Activated naive CD4-positive, alpha-beta T cell (primary cell): ENCODE data around the gene RAB24.
"Not testable (repeated sequence)": the region's sequence is repeated elsewhere in the genome, so short reads cannot be mapped to it uniquely, and the experiment has no call there.

Source experiments
- DNase-seq, 4 experiments: peaks; one replicate each; lab custom pipeline; 2025; lab: John Stamatoyannopoulos, UW

Gene RAB24

GRCh38 chr5:177311723-177312648, 8.5 kb upstream of the RAB24 start, which contains the start of gene MXD3:
TSS of gene MXD3 (minus strand) at chr5:177311898. CDS start at chr5:177311830, 68 bp downstream.
- DNase-seq, result peak; percentile 65 to 91 (median 80)

- no peak for DNase-seq
Observed at GRCh38 chr5:177311392-177311722, 7.8 kb upstream of the RAB24 start.

- no peak for DNase-seq
Observed at GRCh38 chr5:177310757-177311391, 7.4 kb upstream of the RAB24 start.

GRCh38 chr5:177310332-177310731, 6.8 kb upstream of the RAB24 start:
- DNase-seq, result no peak

- peak in 3 of 4 experiments; percentile 33 to 59 (median 36) for DNase-seq
Observed at GRCh38 chr5:177309351-177310191, 6.1 kb upstream of the RAB24 start.

- DNase-seq, result no peak
Observed at GRCh38 chr5:177308740-177309139, 5.2 kb upstream of the RAB24 start.

GRCh38 chr5:177307544-177308363, 4.2 kb upstream of the RAB24 start:
- no peak for DNase-seq

GRCh38 chr5:177306674-177307543, 3.4 kb upstream of the RAB24 start:
- DNase-seq, result no peak

- DNase-seq, result not testable (repeated sequence)
Observed at GRCh38 chr5:177306103-177306640, 2.7 kb upstream of the RAB24 start.

GRCh38 chr5:177304392-177305119, 1.0 kb upstream of the RAB24 start:
- no peak for DNase-seq

GRCh38 chr5:177303925-177304391, 439 bp upstream of the RAB24 start:
- no peak for DNase-seq

GRCh38 chr5:177302354-177303110, 987 bp downstream of the RAB24 start:
- no peak for DNase-seq

GRCh38 chr5:177301503-177302165, 1.9 kb downstream of the RAB24 start:
- DNase-seq, result no peak

GRCh38 chr5:177300951-177301350, 2.6 kb downstream of the RAB24 start:
- no peak for DNase-seq

- DNase-seq, result no peak
Observed at GRCh38 chr5:177300236-177300880, 3.2 kb downstream of the RAB24 start.

GRCh38 chr5:177299697-177300096, 3.8 kb downstream of the RAB24 start:
- no peak for DNase-seq

GRCh38 chr5:177297922-177298321, 5.6 kb downstream of the RAB24 start:
- DNase-seq, result no peak

GRCh38 chr5:177296581-177296980, 6.9 kb downstream of the RAB24 start:
- DNase-seq, result no peak
